ENCODE data around the gene TMIE. TPM values are rescaled to one million over a fixed set of nuclear protein-coding genes. Genes with fewer than 3 reads are reported as not detected.

Gene TMIE
- polyA plus RNA-seq (2013, experiment 1 of 2): not detected
- polyA plus RNA-seq (2013, experiment 2 of 2): 0.03 TPM

GRCh38 chr3:46701181-46701939 is at the start of gene TMIE:
TSS of gene TMIE (plus strand) at chr3:46701392. CDS start at chr3:46701488, 96 bp downstream.
- peaks cover 35 to 39% of the 10 kb centered on the region in 2 experiments for H3K27me3 ChIP-seq (ENCODE audit: control insufficient read depth in 1 of 2, insufficient read depth in 1 of 2, low read length in 2 of 2)
- no peak within 1 kb of the TSS for H3K4me3 ChIP-seq (ENCODE audit: insufficient read depth in 1 of 2, low read depth in 1 of 2, low read length in 2 of 2)
- no peak for DNase-seq
- peak within 1 kb of the TSS; percentile 87 for H2BK15ac ChIP-seq (ENCODE audit: low read depth, poor library complexity, severe bottlenecking)
- no peak within 1 kb of the TSS for H2BK5ac ChIP-seq (ENCODE audit: low read depth, low read length, poor library complexity, severe bottlenecking)
- 10% methylated on average over 43 of the region's 51 CpGs for WGBS
- H3K4me1 ChIP-seq (ENCODE audit: control insufficient read depth, insufficient read depth, low read depth, low read length): peaks cover 17% of the 10 kb centered on the region
- H3K4ac ChIP-seq (ENCODE audit: low read depth in 1 of 2, low read length in 2 of 2): no peak within 1 kb of the TSS
- H3K9ac ChIP-seq (ENCODE audit: low read length): no peak within 1 kb of the TSS
- no peaks in the 10 kb centered on the region for H3K36me3 ChIP-seq (ENCODE audit: control insufficient read depth in 1 of 2, insufficient read depth in 2 of 2, low read depth in 1 of 2, low read length in 2 of 2)
- no peaks in the 10 kb centered on the region for H3K79me1 ChIP-seq (replicated peaks; ENCODE audit: low read length, poor library complexity, severe bottlenecking)
- H4K8ac ChIP-seq (ENCODE audit: low read length): no peak within 1 kb of the TSS
- H3K18ac ChIP-seq (ENCODE audit: low read depth in 1 of 2, low read length in 2 of 2): no peak within 1 kb of the TSS
- H2BK120ac ChIP-seq (ENCODE audit: low read depth, low read length): no peak within 1 kb of the TSS
- no peak within 1 kb of the TSS for H2BK12ac ChIP-seq (ENCODE audit: low read length in 2 of 2)
- H2AFZ ChIP-seq (ENCODE audit: low read depth, low read length): peak within 1 kb of the TSS; percentile 31
- H4K91ac ChIP-seq (ENCODE audit: low read length): no peak within 1 kb of the TSS
- no peak within 1 kb of the TSS for H3K27ac ChIP-seq (ENCODE audit: low read length, poor library complexity, severe bottlenecking)
- no peaks in the 10 kb centered on the region for H3K9me3 ChIP-seq (ENCODE audit: control insufficient read depth, low read length)
- H3K14ac ChIP-seq (ENCODE audit: low read length in 2 of 2): no peak within 1 kb of the TSS
- no peak within 1 kb of the TSS for H2AK5ac ChIP-seq (ENCODE audit: low read length, severe bottlenecking)
- H3K23ac ChIP-seq (ENCODE audit: low read length in 2 of 2): peak within 1 kb of the TSS in 1 of 2 experiments; percentile 41
- H3K4me2 ChIP-seq (ENCODE audit: low read length, poor library complexity, severe bottlenecking): peak within 1 kb of the TSS; percentile 47

- H3K36me3 ChIP-seq (ENCODE audit: control insufficient read depth in 1 of 2, insufficient read depth in 2 of 2, low read depth in 1 of 2, low read length in 2 of 2): no peaks in the 10 kb centered on the region
- no peak overlapping the region for H2AK5ac ChIP-seq (ENCODE audit: low read length, severe bottlenecking)
- H3K23ac ChIP-seq (ENCODE audit: low read length in 2 of 2): no peak overlapping the region
- WGBS: 67% methylated on average over 6 of the region's 6 CpGs
- no peak overlapping the region for H2BK15ac ChIP-seq (ENCODE audit: low read depth, poor library complexity, severe bottlenecking)
- H3K27ac ChIP-seq (ENCODE audit: low read length, poor library complexity, severe bottlenecking): no peak overlapping the region
- no peak overlapping the region for H2BK5ac ChIP-seq (ENCODE audit: low read depth, low read length, poor library complexity, severe bottlenecking)
- H2BK120ac ChIP-seq (ENCODE audit: low read depth, low read length): no peak overlapping the region
- no peak for DNase-seq
- H3K4me1 ChIP-seq (ENCODE audit: control insufficient read depth, insufficient read depth, low read depth, low read length): peaks cover 8% of the 10 kb centered on the region
- no peak overlapping the region for H3K4ac ChIP-seq (ENCODE audit: low read depth in 1 of 2, low read length in 2 of 2)
- no peak overlapping the region for H2BK12ac ChIP-seq (ENCODE audit: low read length in 2 of 2)
- no peak overlapping the region for H3K4me3 ChIP-seq (ENCODE audit: insufficient read depth in 1 of 2, low read depth in 1 of 2, low read length in 2 of 2)
- peaks cover 7% of the 10 kb centered on the region for H3K9me3 ChIP-seq (ENCODE audit: control insufficient read depth, low read length)
- no peak overlapping the region for H3K4me2 ChIP-seq (ENCODE audit: low read length, poor library complexity, severe bottlenecking)
- no peak overlapping the region for H4K8ac ChIP-seq (ENCODE audit: low read length)
- H3K9ac ChIP-seq (ENCODE audit: low read length): no peak overlapping the region
- H2AFZ ChIP-seq (ENCODE audit: low read depth, low read length): no peak overlapping the region
- H3K18ac ChIP-seq (ENCODE audit: low read depth in 1 of 2, low read length in 2 of 2): no peak overlapping the region
- no peak overlapping the region for H3K14ac ChIP-seq (ENCODE audit: low read length in 2 of 2)
- H3K79me1 ChIP-seq (replicated peaks; ENCODE audit: low read length, poor library complexity, severe bottlenecking): no peaks in the 10 kb centered on the region
- no peak overlapping the region for H4K91ac ChIP-seq (ENCODE audit: low read length)
- H3K27me3 ChIP-seq (ENCODE audit: control insufficient read depth in 1 of 2, insufficient read depth in 1 of 2, low read length in 2 of 2): peaks cover 4 to 12% of the 10 kb centered on the region in 2 experiments
Measured at GRCh38 chr3:46655271-46655670, 45.9 kb upstream of the TMIE start.

- H2BK120ac ChIP-seq (ENCODE audit: low read depth, low read length): peak overlapping the region; percentile 45
Measured at GRCh38 chr3:46656778-46657556, 44.2 kb upstream of the TMIE start.

GRCh38 chr3:46659285-46659684 is 41.9 kb upstream of the TMIE start:
- H2AK5ac ChIP-seq (ENCODE audit: low read length, severe bottlenecking): no peak overlapping the region
- no peak overlapping the region for H2BK15ac ChIP-seq (ENCODE audit: low read depth, poor library complexity, severe bottlenecking)
- no peak overlapping the region for H4K8ac ChIP-seq (ENCODE audit: low read length)
- H3K36me3 ChIP-seq (ENCODE audit: control insufficient read depth in 1 of 2, insufficient read depth in 2 of 2, low read depth in 1 of 2, low read length in 2 of 2): no peaks in the 10 kb centered on the region
- H3K14ac ChIP-seq (ENCODE audit: low read length in 2 of 2): no peak overlapping the region
- no peak overlapping the region for H3K4me3 ChIP-seq (ENCODE audit: insufficient read depth in 1 of 2, low read depth in 1 of 2, low read length in 2 of 2)
- no peak overlapping the region for H4K91ac ChIP-seq (ENCODE audit: low read length)
- H3K4me2 ChIP-seq (ENCODE audit: low read length, poor library complexity, severe bottlenecking): no peak overlapping the region
- no peak overlapping the region for H3K4ac ChIP-seq (ENCODE audit: low read depth in 1 of 2, low read length in 2 of 2)
- no peak overlapping the region for H2BK120ac ChIP-seq (ENCODE audit: low read depth, low read length)
- no peaks in the 10 kb centered on the region for H3K9me3 ChIP-seq (ENCODE audit: control insufficient read depth, low read length)
- H3K23ac ChIP-seq (ENCODE audit: low read length in 2 of 2): no peak overlapping the region
- peaks cover 12 to 34% of the 10 kb centered on the region in 2 experiments for H3K27me3 ChIP-seq (ENCODE audit: control insufficient read depth in 1 of 2, insufficient read depth in 1 of 2, low read length in 2 of 2)
- H3K27ac ChIP-seq (ENCODE audit: low read length, poor library complexity, severe bottlenecking): no peak overlapping the region
- H2BK5ac ChIP-seq (ENCODE audit: low read depth, low read length, poor library complexity, severe bottlenecking): no peak overlapping the region
- H3K4me1 ChIP-seq (ENCODE audit: control insufficient read depth, insufficient read depth, low read depth, low read length): peaks cover 20% of the 10 kb centered on the region
- no peak overlapping the region for H3K18ac ChIP-seq (ENCODE audit: low read depth in 1 of 2, low read length in 2 of 2)
- H2BK12ac ChIP-seq (ENCODE audit: low read length in 2 of 2): no peak overlapping the region
- H2AFZ ChIP-seq (ENCODE audit: low read depth, low read length): no peak overlapping the region
- H3K79me1 ChIP-seq (replicated peaks; ENCODE audit: low read length, poor library complexity, severe bottlenecking): no peaks in the 10 kb centered on the region
- no peak overlapping the region for H3K9ac ChIP-seq (ENCODE audit: low read length)
- 87% methylated on average over 8 of the region's 8 CpGs for WGBS
- DNase-seq: peak; percentile 34

More at GRCh38 chr3:46656778-46657556, 44.2 kb upstream of the TMIE start:
- Histone ChIP-seq H2AK5ac (ENCODE audit: low read length, severe bottlenecking) (no peak overlapping the region), H3K23ac (ENCODE audit: low read length in 2 of 2) (no peak overlapping the region), H3K18ac (ENCODE audit: low read depth in 1 of 2, low read length in 2 of 2) (no peak overlapping the region), H3K36me3 (ENCODE audit: control insufficient read depth in 1 of 2, insufficient read depth in 2 of 2, low read depth in 1 of 2, low read length in 2 of 2) (no peaks in the 10 kb centered on the region), H3K4me1 (ENCODE audit: control insufficient read depth, insufficient read depth, low read depth, low read length) (peaks cover 13% of the 10 kb centered on the region), H3K27ac (ENCODE audit: low read length, poor library complexity, severe bottlenecking) (no peak overlapping the region), H3K9me3 (ENCODE audit: control insufficient read depth, low read length) (peaks cover 3% of the 10 kb centered on the region), H3K4me2 (ENCODE audit: low read length, poor library complexity, severe bottlenecking) (no peak overlapping the region), H2AFZ (ENCODE audit: low read depth, low read length) (no peak overlapping the region), H3K4me3 (ENCODE audit: insufficient read depth in 1 of 2, low read depth in 1 of 2, low read length in 2 of 2) (no peak overlapping the region), H3K79me1 (replicated peaks; ENCODE audit: low read length, poor library complexity, severe bottlenecking) (no peaks in the 10 kb centered on the region), H4K8ac (ENCODE audit: low read length) (no peak overlapping the region), H3K9ac (ENCODE audit: low read length) (no peak overlapping the region), H3K27me3 (ENCODE audit: control insufficient read depth in 1 of 2, insufficient read depth in 1 of 2, low read length in 2 of 2) (peaks cover 4 to 27% of the 10 kb centered on the region in 2 experiments), H4K91ac (ENCODE audit: low read length) (no peak overlapping the region), H2BK12ac (ENCODE audit: low read length in 2 of 2) (no peak overlapping the region), H3K4ac (ENCODE audit: low read depth in 1 of 2, low read length in 2 of 2) (no peak overlapping the region), H2BK15ac (ENCODE audit: low read depth, poor library complexity, severe bottlenecking) (no peak overlapping the region), H3K14ac (ENCODE audit: low read length in 2 of 2) (no peak overlapping the region), H2BK5ac (ENCODE audit: low read depth, low read length, poor library complexity, severe bottlenecking) (no peak overlapping the region)
- WGBS: 81% methylated on average over 9 of the region's 9 CpGs
- no peak for DNase-seq
